Activated T-cell treated with anti-CD3 and anti-CD28 coated beads, Interleukin-2, amount 50 U/mL, for 24 hours (primary cell): Measurements from ENCODE around the gene TNXB.
"Not testable (repeated sequence)": the region's sequence is repeated elsewhere in the genome, so short reads cannot be mapped to it uniquely, and the experiment has no call there.

Experiments
- DNase-seq: peaks from one replicate; pipeline ENCODE4 v3.0.0-alpha.2; 2020
- H3K27ac Mint-ChIP-seq: 2 replicates; pipeline ENCODE4 v1.8.0; 2020; ENCODE audit warnings: mild to moderate bottlenecking, mixed read lengths
- H3K27me3 Mint-ChIP-seq: 2 replicates; pipeline ENCODE4 v1.8.0; 2020; ENCODE audit warnings: mixed read lengths
- H3K36me3 Mint-ChIP-seq: 2 replicates; pipeline ENCODE4 v1.8.0; 2020; ENCODE audit warnings: low read depth, mixed read lengths
- H3K4me1 Mint-ChIP-seq: 2 replicates; pipeline ENCODE4 v1.8.0; 2020; ENCODE audit warnings: low read depth, mixed read lengths
- H3K4me3 Mint-ChIP-seq: 2 replicates; pipeline ENCODE4 v1.8.0; 2020; ENCODE audit warnings: mild to moderate bottlenecking, moderate library complexity, mixed read lengths
- H3K9me3 Mint-ChIP-seq: 2 replicates; pipeline ENCODE4 v1.8.0; 2020; ENCODE audit warnings: mixed read lengths

TNXB gene

GRCh38 chr6:32149092-32149755 lies 40.1 kb upstream of the TNXB start:
- no peak for DNase-seq
- Mint-ChIP-seq H3K9me3 (no peaks in the 10 kb centered on the region), H3K4me3 (peak overlapping the region; percentile 71), H3K27me3 (peaks cover 28% of the 10 kb centered on the region), H3K36me3 (peaks cover 3% of the 10 kb centered on the region), H3K4me1 (peaks cover 49% of the 10 kb centered on the region), H3K27ac (peak overlapping the region; percentile 24)

GRCh38 chr6:32148289-32149091 lies 39.4 kb upstream of the TNXB start:
- H3K4me1 Mint-ChIP-seq: peaks cover 43% of the 10 kb centered on the region
- H3K4me3 Mint-ChIP-seq: peak overlapping the region; percentile 71
- peaks cover 28% of the 10 kb centered on the region for H3K27me3 Mint-ChIP-seq
- H3K27ac Mint-ChIP-seq: peak overlapping the region; percentile 24
- no peaks in the 10 kb centered on the region for H3K9me3 Mint-ChIP-seq
- peak; percentile 86 for DNase-seq
- no peaks in the 10 kb centered on the region for H3K36me3 Mint-ChIP-seq

- peaks cover 28% of the 10 kb centered on the region for H3K27me3 Mint-ChIP-seq
Observed at GRCh38 chr6:32147401-32148132, 38.4 kb upstream of the TNXB start.

GRCh38 chr6:32146687-32147086 lies 37.5 kb upstream of the TNXB start:
- Mint-ChIP-seq H3K36me3 (no peaks in the 10 kb centered on the region), H3K9me3 (no peaks in the 10 kb centered on the region), H3K4me3 (no peak overlapping the region), H3K4me1 (peaks cover 27% of the 10 kb centered on the region), H3K27ac (no peak overlapping the region), H3K27me3 (peaks cover 28% of the 10 kb centered on the region)
- DNase-seq: no peak

More at GRCh38 chr6:32147401-32148132, 38.4 kb upstream of the TNXB start:
- H3K4me3 Mint-ChIP-seq: no peak overlapping the region
- peaks cover 35% of the 10 kb centered on the region for H3K4me1 Mint-ChIP-seq
- no peak for DNase-seq
- no peaks in the 10 kb centered on the region for H3K36me3 Mint-ChIP-seq
- H3K9me3 Mint-ChIP-seq: no peaks in the 10 kb centered on the region
- H3K27ac Mint-ChIP-seq: no peak overlapping the region

GRCh38 chr6:32146287-32146686 lies 37.1 kb upstream of the TNXB start:
- Mint-ChIP-seq H3K27me3 (peaks cover 26% of the 10 kb centered on the region), H3K4me1 (peaks cover 25% of the 10 kb centered on the region), H3K4me3 (no peak overlapping the region), H3K36me3 (no peaks in the 10 kb centered on the region), H3K9me3 (no peaks in the 10 kb centered on the region), H3K27ac (no peak overlapping the region)
- no peak for DNase-seq

- peaks cover 13% of the 10 kb centered on the region for H3K4me1 Mint-ChIP-seq
- not testable (repeated sequence) for DNase-seq, H3K27ac Mint-ChIP-seq, H3K9me3 Mint-ChIP-seq, H3K36me3 Mint-ChIP-seq, H3K4me3 Mint-ChIP-seq
- H3K27me3 Mint-ChIP-seq: peaks cover 14% of the 10 kb centered on the region
Observed at GRCh38 chr6:32144238-32144637, 35.1 kb upstream of the TNXB start.

- no peaks in the 10 kb centered on the region for H3K27me3 Mint-ChIP-seq
- H3K4me1 Mint-ChIP-seq: no peaks in the 10 kb centered on the region
- no peak overlapping the region for H3K27ac Mint-ChIP-seq
- DNase-seq: no peak
- H3K9me3 Mint-ChIP-seq: no peaks in the 10 kb centered on the region
- H3K4me3 Mint-ChIP-seq: no peak overlapping the region
- H3K36me3 Mint-ChIP-seq: no peaks in the 10 kb centered on the region
Observed at GRCh38 chr6:32140420-32141046, 31.4 kb upstream of the TNXB start.

GRCh38 chr6:32139590-32139989 lies 30.5 kb upstream of the TNXB start:
- no peaks in the 10 kb centered on the region for H3K4me1 Mint-ChIP-seq
- no peaks in the 10 kb centered on the region for H3K36me3 Mint-ChIP-seq
- no peak for DNase-seq
- H3K27me3 Mint-ChIP-seq: no peaks in the 10 kb centered on the region
- no peaks in the 10 kb centered on the region for H3K9me3 Mint-ChIP-seq
- H3K27ac Mint-ChIP-seq: no peak overlapping the region
- no peak overlapping the region for H3K4me3 Mint-ChIP-seq

- no peaks in the 10 kb centered on the region for H3K27me3 Mint-ChIP-seq
- H3K4me1 Mint-ChIP-seq: no peaks in the 10 kb centered on the region
- no peak overlapping the region for H3K27ac Mint-ChIP-seq
- H3K9me3 Mint-ChIP-seq: no peaks in the 10 kb centered on the region
- DNase-seq: no peak
- no peaks in the 10 kb centered on the region for H3K36me3 Mint-ChIP-seq
- H3K4me3 Mint-ChIP-seq: no peak overlapping the region
Observed at GRCh38 chr6:32137454-32137853, 28.3 kb upstream of the TNXB start.

DNA sequence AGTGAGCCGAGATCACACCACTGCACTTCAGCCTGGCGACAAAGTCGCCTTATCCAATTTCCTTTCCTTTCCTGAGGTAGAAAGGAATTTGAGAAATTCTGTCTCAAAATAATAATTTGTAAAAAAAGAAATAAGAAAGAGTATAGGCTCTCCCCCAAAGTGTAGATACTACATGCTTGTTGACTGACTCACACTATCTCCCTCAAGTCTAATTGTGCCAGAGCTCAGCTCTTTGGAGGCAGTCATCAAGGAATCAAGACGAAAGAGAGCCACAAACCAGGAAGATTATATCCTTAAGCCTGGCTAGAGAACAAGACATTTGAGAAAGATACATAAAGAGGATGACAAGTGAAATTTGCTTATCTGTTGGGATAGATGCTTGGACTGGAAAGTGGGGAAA lies 24.6 kb upstream of the TNXB start:
- Mint-ChIP-seq H3K27ac (no peak overlapping the region), H3K27me3 (no peaks in the 10 kb centered on the region), H3K4me1 (peaks cover 14% of the 10 kb centered on the region), H3K4me3 (no peak overlapping the region), H3K9me3 (no peaks in the 10 kb centered on the region), H3K36me3 (peaks cover 7% of the 10 kb centered on the region)
- DNase-seq: no peak

DNA sequence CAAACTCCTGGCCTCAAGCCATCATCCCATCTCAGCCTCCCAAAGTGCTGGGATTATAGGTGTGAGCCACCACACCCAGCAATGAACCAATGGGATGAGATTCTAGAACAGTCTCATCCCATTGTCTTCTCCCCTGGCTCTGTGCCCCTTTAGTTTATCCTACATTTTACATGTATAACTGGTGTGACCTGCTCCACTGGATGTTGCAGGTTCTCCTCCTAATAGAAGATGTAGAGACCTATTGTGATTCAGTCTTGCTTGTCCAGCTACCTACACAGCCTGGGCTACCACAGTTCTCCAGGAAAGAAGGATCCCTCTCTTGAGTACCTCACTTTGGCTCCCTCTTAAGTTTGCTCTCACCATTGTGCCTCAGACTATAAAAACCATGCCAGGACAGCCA lies 23.0 kb upstream of the TNXB start:
- H3K4me3 Mint-ChIP-seq: no peak overlapping the region
- H3K9me3 Mint-ChIP-seq: no peaks in the 10 kb centered on the region
- no peaks in the 10 kb centered on the region for H3K27me3 Mint-ChIP-seq
- peaks cover 16% of the 10 kb centered on the region for H3K36me3 Mint-ChIP-seq
- H3K27ac Mint-ChIP-seq: no peak overlapping the region
- H3K4me1 Mint-ChIP-seq: peaks cover 27% of the 10 kb centered on the region
- no peak for DNase-seq

- Mint-ChIP-seq H3K4me3 (no peak overlapping the region), H3K36me3 (peaks cover 22% of the 10 kb centered on the region), H3K27ac (no peak overlapping the region), H3K4me1 (peaks cover 33% of the 10 kb centered on the region), H3K27me3 (no peaks in the 10 kb centered on the region), H3K9me3 (no peaks in the 10 kb centered on the region)
- DNase-seq: no peak
Observed at GRCh38 chr6:32131439-32131948, 22.4 kb upstream of the TNXB start.

DNA sequence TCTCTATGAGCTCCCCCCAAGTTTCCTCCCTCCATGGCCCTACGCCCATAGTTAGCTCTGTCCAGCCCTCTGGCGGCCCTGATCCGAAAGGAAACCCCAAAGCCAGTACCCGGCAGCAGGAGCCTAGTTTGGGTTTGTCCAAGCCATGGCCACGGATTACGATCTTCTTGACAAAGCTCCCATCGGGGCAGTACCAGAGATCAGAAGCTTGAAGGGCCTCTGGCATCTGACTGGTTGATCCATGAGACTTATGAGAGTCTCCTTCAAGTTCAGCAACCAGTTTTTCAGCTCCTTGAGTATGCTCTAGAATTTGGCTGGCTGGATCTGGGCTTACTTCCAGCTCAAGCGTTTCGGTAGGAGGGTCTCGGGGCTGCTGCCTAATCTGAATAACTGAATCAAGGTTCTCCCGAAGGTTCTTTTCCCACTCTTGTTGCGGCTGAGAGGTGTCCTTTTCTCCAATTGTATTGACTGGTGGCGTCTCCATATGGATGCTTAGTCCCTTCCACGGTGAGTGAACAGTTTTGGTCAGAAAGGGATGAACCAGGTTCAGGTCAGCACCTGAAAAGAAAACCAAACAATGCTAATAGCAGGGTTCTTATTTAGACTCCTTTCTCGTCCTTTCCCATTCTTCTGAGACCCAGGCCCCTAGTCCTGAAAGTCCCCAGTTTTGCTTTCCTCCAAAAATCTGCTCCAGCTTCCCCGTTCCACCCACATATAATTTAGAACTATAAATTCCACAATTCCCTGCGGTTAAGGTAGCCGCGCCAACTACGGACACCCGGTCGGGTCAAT lies 20.4 kb upstream of the TNXB start:
- H3K4me3 Mint-ChIP-seq: peak overlapping the region; percentile 100
- no peak for DNase-seq
- peaks cover 35% of the 10 kb centered on the region for H3K36me3 Mint-ChIP-seq
- no peaks in the 10 kb centered on the region for H3K27me3 Mint-ChIP-seq
- H3K27ac Mint-ChIP-seq: peak overlapping the region; percentile 99
- no peaks in the 10 kb centered on the region for H3K9me3 Mint-ChIP-seq
- peaks cover 43% of the 10 kb centered on the region for H3K4me1 Mint-ChIP-seq
